SK-N-SH treated with all-trans-retinoic acid at 6 μM for 48 hours (cell line): ENCODE measurements around the gene INPP5B.

Experiments used
- ATAC-seq: fragments of 200-7000 bp; cut with Tn5 transposase; 3 replicates; pipeline ENCODE4 v1.9.1; 2020; ENCODE audit warnings: mild to moderate bottlenecking, moderate library complexity
- ARNTL ChIP-seq: fragments of 450-650 bp; formaldehyde crosslinking; IDR thresholded peaks from 2 replicates; pipeline ENCODE4 v1.5.0; 2020; ENCODE audit warnings: low read depth, mild to moderate bottlenecking, moderate library complexity, borderline replicate concordance
- BACH2 ChIP-seq: fragments of 250-450 bp; sonication (Bioruptor Pico); IDR thresholded peaks from 2 replicates; pipeline ENCODE4 v1.9.0; 2021; ENCODE audit warnings: mild to moderate bottlenecking, borderline replicate concordance
- CSDC2 ChIP-seq: fragments of 250-450 bp; sonication (Bioruptor Pico); IDR thresholded peaks from 2 replicates; pipeline ENCODE4 v1.5.0; 2020; ENCODE audit warnings: mild to moderate bottlenecking, moderate library complexity
- ESRRG ChIP-seq: fragments of 250-450 bp; sonication (Bioruptor Pico); IDR thresholded peaks from 2 replicates; pipeline ENCODE4 v1.6.1; 2021; ENCODE audit warnings: mild to moderate bottlenecking
- GLIS3 ChIP-seq: fragments of 250-450 bp; sonication (Bioruptor Pico); IDR thresholded peaks from 2 replicates; pipeline ENCODE4 v1.5.0; 2020; ENCODE audit warnings: mild to moderate bottlenecking, moderate library complexity
- ISL1 ChIP-seq: fragments of 250-450 bp; sonication (Bioruptor Pico); IDR thresholded peaks from 2 replicates; pipeline ENCODE4 v2.1.2; 2022; ENCODE audit warnings: mild to moderate bottlenecking, moderate library complexity
- OSR1 ChIP-seq: fragments of 250-450 bp; sonication (Bioruptor Pico); IDR thresholded peaks from 2 replicates; pipeline ENCODE4 v1.8.0; 2022; ENCODE audit warnings: moderate library complexity, mild to moderate bottlenecking, inconsistent platforms
- PATZ1 ChIP-seq: fragments of 250-450 bp; sonication (Bioruptor Pico); IDR thresholded peaks from 2 replicates; pipeline ENCODE4 v1.8.0; 2020; ENCODE audit warnings: mild to moderate bottlenecking, moderate library complexity, borderline replicate concordance
- RARB ChIP-seq: fragments of 250-450 bp; sonication (Bioruptor Pico); IDR thresholded peaks from 2 replicates; pipeline ENCODE4 v1.8.0; 2021; ENCODE audit warnings: mild to moderate bottlenecking, moderate library complexity
- SNAI2 ChIP-seq: fragments of 250-450 bp; sonication (Bioruptor Pico); IDR thresholded peaks from 2 replicates; pipeline ENCODE4 v1.5.0; 2020; ENCODE audit warnings: mild to moderate bottlenecking, moderate library complexity
- TCF4 ChIP-seq: fragments of 250-450 bp; sonication (Bioruptor Pico); IDR thresholded peaks from 2 replicates; pipeline ENCODE4 v1.8.0; 2021; ENCODE audit warnings: mild to moderate bottlenecking, moderate library complexity, borderline replicate concordance
- TOX ChIP-seq: fragments of 250-450 bp; sonication (Bioruptor Pico); IDR thresholded peaks from 2 replicates; pipeline ENCODE4 v1.8.0; 2021; ENCODE audit warnings: mild to moderate bottlenecking, moderate library complexity, borderline replicate concordance
- TSHZ2 ChIP-seq: fragments of 250-450 bp; sonication (Bioruptor Pico); IDR thresholded peaks from 2 replicates; pipeline ENCODE4 v1.5.0; 2020; ENCODE audit warnings: mild to moderate bottlenecking, moderate library complexity
- ZC3H10 ChIP-seq: fragments of 250-450 bp; sonication (Bioruptor Pico); IDR thresholded peaks from 2 replicates; pipeline ENCODE4 v1.5.1; 2021; ENCODE audit warnings: mild to moderate bottlenecking, moderate library complexity
- ZFP3 ChIP-seq: fragments of 250-450 bp; sonication (Bioruptor Pico); IDR thresholded peaks from 2 replicates; pipeline ENCODE4 v1.5.0; 2020; ENCODE audit warnings: mild to moderate bottlenecking, moderate library complexity
- ZFP30 ChIP-seq: fragments of 450-650 bp; formaldehyde crosslinking; IDR thresholded peaks from 2 replicates; pipeline ENCODE4 v1.5.0; 2022; ENCODE audit warnings: mild to moderate bottlenecking, moderate library complexity
- ZNF565 ChIP-seq: fragments of 450-650 bp; formaldehyde crosslinking; conservative IDR thresholded peaks from 2 replicates; pipeline ENCODE4 v1.5.0; 2020; ENCODE audit warnings: low read depth, mild to moderate bottlenecking, moderate library complexity
- ZNF70 ChIP-seq: fragments of 450-650 bp; formaldehyde crosslinking; IDR thresholded peaks from 2 replicates; pipeline ENCODE4 v1.5.0; 2020; ENCODE audit warnings: mild to moderate bottlenecking, moderate library complexity
- ZNF8 ChIP-seq: fragments of 450-650 bp; formaldehyde crosslinking; IDR thresholded peaks from 2 replicates; pipeline ENCODE4 v1.5.0; 2020; ENCODE audit warnings: mild to moderate bottlenecking, moderate library complexity
- TF ChIP-seq, protein P1 (sequence below): fragments of 250-450 bp; sonication (Bioruptor Pico); IDR thresholded peaks from 2 replicates; pipeline ENCODE4 v1.5.1; 2021; ENCODE audit warnings: mild to moderate bottlenecking, moderate library complexity
- TF ChIP-seq, protein P2 (sequence below): fragments of 250-450 bp; sonication (Bioruptor Pico); IDR thresholded peaks from 2 replicates; pipeline ENCODE4 v1.5.1; 2020; ENCODE audit warnings: low read depth, mild to moderate bottlenecking, moderate library complexity
- TF ChIP-seq, protein P3 (sequence below): fragments of 250-450 bp; sonication (Bioruptor Pico); IDR thresholded peaks from 2 replicates; pipeline ENCODE4 v1.8.0; 2021; ENCODE audit warnings: low read depth, mild to moderate bottlenecking, moderate library complexity, borderline replicate concordance

INPP5B gene

DNA sequence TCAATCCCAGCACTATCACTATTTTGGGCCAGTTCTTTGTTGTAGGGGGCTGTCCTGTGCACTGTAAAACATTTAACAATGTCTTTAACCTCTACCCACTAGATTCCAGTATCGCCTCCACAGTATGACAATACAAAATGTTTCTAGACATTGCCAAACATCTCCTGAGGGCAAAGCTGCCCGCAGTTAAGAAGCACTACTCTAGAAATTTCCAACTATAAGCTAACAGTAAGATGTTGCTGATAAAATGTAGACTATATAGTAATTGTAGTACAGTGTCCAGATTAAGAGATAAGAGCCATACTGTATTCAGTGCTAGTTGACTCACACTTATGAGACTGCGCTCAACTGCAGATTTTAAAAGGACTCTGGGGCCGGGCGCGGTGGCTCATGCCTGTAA, 92.4 kb downstream of the INPP5B start:
- ATAC-seq, result no peak
- TF ChIP-seq, protein P1, sequence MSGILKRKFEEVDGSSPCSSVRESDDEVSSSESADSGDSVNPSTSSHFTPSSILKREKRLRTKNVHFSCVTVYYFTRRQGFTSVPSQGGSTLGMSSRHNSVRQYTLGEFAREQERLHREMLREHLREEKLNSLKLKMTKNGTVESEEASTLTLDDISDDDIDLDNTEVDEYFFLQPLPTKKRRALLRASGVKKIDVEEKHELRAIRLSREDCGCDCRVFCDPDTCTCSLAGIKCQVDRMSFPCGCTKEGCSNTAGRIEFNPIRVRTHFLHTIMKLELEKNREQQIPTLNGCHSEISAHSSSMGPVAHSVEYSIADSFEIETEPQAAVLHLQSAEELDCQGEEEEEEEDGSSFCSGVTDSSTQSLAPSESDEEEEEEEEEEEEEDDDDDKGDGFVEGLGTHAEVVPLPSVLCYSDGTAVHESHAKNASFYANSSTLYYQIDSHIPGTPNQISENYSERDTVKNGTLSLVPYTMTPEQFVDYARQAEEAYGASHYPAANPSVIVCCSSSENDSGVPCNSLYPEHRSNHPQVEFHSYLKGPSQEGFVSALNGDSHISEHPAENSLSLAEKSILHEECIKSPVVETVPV (CRISPR knock-in tag), result no peak
- no peak for TF ChIP-seq SNAI2
- TF ChIP-seq GLIS3 (CRISPR knock-in tag), result no peak
- TF ChIP-seq ZNF8 (CRISPR knock-in tag), result no peak
- no peak for TF ChIP-seq RARB (CRISPR knock-in tag)
- TF ChIP-seq PATZ1 (CRISPR knock-in tag), result no peak
- TF ChIP-seq ZFP3, result no peak
- no peak for TF ChIP-seq ZNF70 (CRISPR knock-in tag)
- TF ChIP-seq, protein P2, sequence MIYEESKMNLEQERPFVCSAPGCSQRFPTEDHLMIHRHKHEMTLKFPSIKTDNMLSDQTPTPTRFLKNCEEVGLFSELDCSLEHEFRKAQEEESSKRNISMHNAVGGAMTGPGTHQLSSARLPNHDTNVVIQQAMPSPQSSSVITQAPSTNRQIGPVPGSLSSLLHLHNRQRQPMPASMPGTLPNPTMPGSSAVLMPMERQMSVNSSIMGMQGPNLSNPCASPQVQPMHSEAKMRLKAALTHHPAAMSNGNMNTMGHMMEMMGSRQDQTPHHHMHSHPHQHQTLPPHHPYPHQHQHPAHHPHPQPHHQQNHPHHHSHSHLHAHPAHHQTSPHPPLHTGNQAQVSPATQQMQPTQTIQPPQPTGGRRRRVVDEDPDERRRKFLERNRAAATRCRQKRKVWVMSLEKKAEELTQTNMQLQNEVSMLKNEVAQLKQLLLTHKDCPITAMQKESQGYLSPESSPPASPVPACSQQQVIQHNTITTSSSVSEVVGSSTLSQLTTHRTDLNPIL (CRISPR knock-in tag), result no peak
- no peak for TF ChIP-seq ZNF565 (CRISPR knock-in tag)
- TF ChIP-seq TSHZ2 (CRISPR knock-in tag), result no peak
- no peak for TF ChIP-seq ISL1 (CRISPR knock-in tag)
- no peak for TF ChIP-seq TCF4 (CRISPR knock-in tag)
- TF ChIP-seq TOX (CRISPR knock-in tag), result no peak
- TF ChIP-seq, protein P3, sequence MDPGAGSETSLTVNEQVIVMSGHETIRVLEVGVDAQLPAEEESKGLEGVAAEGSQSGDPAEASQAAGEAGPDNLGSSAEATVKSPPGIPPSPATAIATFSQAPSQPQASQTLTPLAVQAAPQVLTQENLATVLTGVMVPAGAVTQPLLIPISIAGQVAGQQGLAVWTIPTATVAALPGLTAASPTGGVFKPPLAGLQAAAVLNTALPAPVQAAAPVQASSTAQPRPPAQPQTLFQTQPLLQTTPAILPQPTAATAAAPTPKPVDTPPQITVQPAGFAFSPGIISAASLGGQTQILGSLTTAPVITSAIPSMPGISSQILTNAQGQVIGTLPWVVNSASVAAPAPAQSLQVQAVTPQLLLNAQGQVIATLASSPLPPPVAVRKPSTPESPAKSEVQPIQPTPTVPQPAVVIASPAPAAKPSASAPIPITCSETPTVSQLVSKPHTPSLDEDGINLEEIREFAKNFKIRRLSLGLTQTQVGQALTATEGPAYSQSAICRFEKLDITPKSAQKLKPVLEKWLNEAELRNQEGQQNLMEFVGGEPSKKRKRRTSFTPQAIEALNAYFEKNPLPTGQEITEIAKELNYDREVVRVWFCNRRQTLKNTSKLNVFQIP (CRISPR knock-in tag), result no peak

GRCh38 chr1:37853157-37853556, 93.7 kb downstream of the INPP5B start:
- ATAC-seq, result no peak

More at GRCh38 chr1:37853157-37853556, 93.7 kb downstream of the INPP5B start:
- TF ChIP-seq ZFP30 (CRISPR knock-in tag), result no peak
- no peak for TF ChIP-seq ZC3H10 (CRISPR knock-in tag)
- no peak for TF ChIP-seq ZFP3
- TF ChIP-seq GLIS3 (CRISPR knock-in tag), result no peak
- TF ChIP-seq BACH2 (CRISPR knock-in tag), result no peak
- no peak for TF ChIP-seq ISL1 (CRISPR knock-in tag)
- no peak for TF ChIP-seq ZNF565 (CRISPR knock-in tag)
- TF ChIP-seq PATZ1 (CRISPR knock-in tag), result no peak
- no peak for TF ChIP-seq SNAI2
- TF ChIP-seq OSR1 (CRISPR knock-in tag), result no peak
- TF ChIP-seq CSDC2, result no peak
- TF ChIP-seq TOX (CRISPR knock-in tag), result no peak
- TF ChIP-seq ARNTL, result no peak
- TF ChIP-seq ESRRG, result no peak
